HepG2 (cell line): ENCODE results near the gene HIPK2.

Experiments used
- ATRX ChIP-seq: sonication (generic); formaldehyde crosslinking; IDR thresholded peaks from 2 replicates; pipeline ENCODE4 v1.4.0; 2020; ENCODE audit warnings: missing genetic modification reagents, borderline replicate concordance
- FOXK1 ChIP-seq: sonication (generic); formaldehyde crosslinking; IDR thresholded peaks from 2 replicates; pipeline ENCODE4 v1.4.0; 2020; ENCODE audit warnings: low read depth, missing genetic modification reagents, borderline replicate concordance
- NFRKB ChIP-seq: fragments of 450-650 bp; IDR thresholded peaks from 2 replicates; pipeline ENCODE4 v1.6.1; 2017
- TBP ChIP-seq: sonication (generic); formaldehyde crosslinking; IDR thresholded peaks from 2 replicates; pipeline ENCODE4 v1.5.0; 2020; ENCODE audit warnings: missing genetic modification reagents
- TF ChIP-seq, protein P1 (sequence below): IDR thresholded peaks from 2 replicates; pipeline ENCODE4 v1.6.1; 2016

DNA sequence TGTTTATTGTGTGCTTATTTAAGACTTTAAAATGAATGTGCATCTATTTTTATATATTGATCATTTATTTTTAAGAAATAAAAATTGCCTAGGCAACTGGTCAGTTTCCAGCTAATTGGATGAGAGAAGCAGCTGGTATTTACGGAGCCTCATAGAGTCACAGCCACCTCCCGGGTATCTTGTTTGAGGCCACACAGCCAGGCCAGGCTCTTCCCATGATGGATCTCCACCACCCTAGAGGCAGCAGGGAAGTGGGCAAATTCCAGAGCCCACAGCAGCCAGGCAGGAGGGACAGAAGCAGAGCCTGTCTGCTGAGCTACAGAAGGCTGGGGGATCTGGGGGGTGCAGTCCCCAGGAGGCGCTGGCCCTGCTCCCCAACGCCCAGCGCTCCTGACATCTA is 192.8 kb downstream of the HIPK2 start:
- TF ChIP-seq TBP (CRISPR knock-in tag) (no peak), FOXK1 (CRISPR knock-in tag) (no peak), NFRKB (no peak), ATRX (CRISPR knock-in tag) (no peak)
- TF ChIP-seq, protein P1, sequence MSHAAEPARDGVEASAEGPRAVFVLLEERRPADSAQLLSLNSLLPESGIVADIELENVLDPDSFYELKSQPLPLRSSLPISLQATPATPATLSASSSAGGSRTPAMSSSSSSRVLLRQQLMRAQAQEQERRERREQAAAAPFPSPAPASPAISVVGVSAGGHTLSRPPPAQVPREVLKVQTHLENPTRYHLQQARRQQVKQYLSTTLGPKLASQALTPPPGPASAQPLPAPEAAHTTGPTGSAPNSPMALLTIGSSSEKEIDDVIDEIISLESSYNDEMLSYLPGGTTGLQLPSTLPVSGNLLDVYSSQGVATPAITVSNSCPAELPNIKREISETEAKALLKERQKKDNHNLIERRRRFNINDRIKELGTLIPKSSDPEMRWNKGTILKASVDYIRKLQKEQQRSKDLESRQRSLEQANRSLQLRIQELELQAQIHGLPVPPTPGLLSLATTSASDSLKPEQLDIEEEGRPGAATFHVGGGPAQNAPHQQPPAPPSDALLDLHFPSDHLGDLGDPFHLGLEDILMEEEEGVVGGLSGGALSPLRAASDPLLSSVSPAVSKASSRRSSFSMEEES (CRISPR knock-in tag), result no peak
